Gastroesophageal sphincter (tissue), 4 donors: ENCODE results near the gene B3GALT4. TPM values are rescaled to one million over a fixed set of nuclear protein-coding genes. Genes with fewer than 3 reads are reported as not detected.

Source experiments
- ATAC-seq: fragments of 150-250 bp; one replicate; pipeline ENCODE4 v1.9.1; 2016; ENCODE audit warnings: mild to moderate bottlenecking, moderate library complexity
- H3K27ac ChIP-seq, 4 donors: fragments of 200-600 bp; sonication (generic) in 3 of 4; 1 replicate in 3 of 4; 2 replicates in 1 of 4; pipeline ENCODE4 v1.5.1; 2016 to 2019
- H3K27me3 ChIP-seq: fragments of 200-600 bp; sonication (generic); one replicate; pipeline ENCODE4 v1.5.1; 2019
- H3K36me3 ChIP-seq, 2 donors: fragments of 200-600 bp; sonication (generic); one replicate each; pipeline ENCODE4 v1.5.1; 2019; ENCODE audit warnings: control low read depth in 1 of 2
- H3K4me1 ChIP-seq, 3 donors: fragments of 200-600 bp; sonication (generic); 1 replicate in 2 of 3; 2 replicates in 1 of 3; pipeline ENCODE4 v1.5.1; 2016 to 2019; ENCODE audit warnings: control low read depth in 2 of 3
- H3K4me3 ChIP-seq, 2 donors: fragments of 200-600 bp; sonication (generic); one replicate each; pipeline ENCODE4 v1.5.1; 2019; ENCODE audit warnings: mild to moderate bottlenecking in 1 of 2, moderate library complexity in 1 of 2
- H3K9me3 ChIP-seq, 3 donors: fragments of 200-600 bp; sonication (generic); one replicate each; pipeline ENCODE4 v1.5.1; 2017 to 2019; ENCODE audit warnings: control low read depth in 2 of 3
- EP300 ChIP-seq: sonication (generic); formaldehyde crosslinking; IDR thresholded peaks from one replicate; pipeline ENCODE4 v1.6.1; 2017; ENCODE audit warnings: antibody characterized with exemption, mild to moderate bottlenecking
- POLR2A ChIP-seq, 2 donors: fragments of 450-650 bp; IDR thresholded peaks; one replicate each; pipeline ENCODE4 v1.6.1; 2017; ENCODE audit warnings: antibody characterized with exemption in 2 of 2, mild to moderate bottlenecking in 2 of 2, moderate library complexity in 1 of 2
- POLR2AphosphoS5 ChIP-seq: sonication (generic); formaldehyde crosslinking; IDR thresholded peaks from one replicate; pipeline ENCODE4 v1.6.1; 2017; ENCODE audit warnings: antibody characterized with exemption
- WGBS, 2 donors: methylation state at CpG; one replicate each; pipeline ENCODE4 v1.1.5; 2018; ENCODE audit warnings: low coverage in 1 of 2; 5-methylcytosine and 5-hydroxymethylcytosine counted together
- total RNA-seq, 4 donors: library from RNA; depleted of rRNA; stranded (reverse); fragments of >200 nt; gene quantifications; one replicate each; pipeline ENCODE4 v1.1.0, GENCODE V29; 2016
- TF ChIP-seq, protein P1 (sequence below), 4 experiments: fragments of 200-600 bp in 2 of 4; fragments of 450-650 bp in 2 of 4; sonication (generic) in 1 of 4; IDR thresholded peaks; one replicate each; pipeline ENCODE4 v1.5.1; 2017 to 2019; ENCODE audit warnings: antibody characterized with exemption in 4 of 4, mild to moderate bottlenecking in 2 of 4, moderate library complexity in 2 of 4

The B3GALT4 gene, protein sequence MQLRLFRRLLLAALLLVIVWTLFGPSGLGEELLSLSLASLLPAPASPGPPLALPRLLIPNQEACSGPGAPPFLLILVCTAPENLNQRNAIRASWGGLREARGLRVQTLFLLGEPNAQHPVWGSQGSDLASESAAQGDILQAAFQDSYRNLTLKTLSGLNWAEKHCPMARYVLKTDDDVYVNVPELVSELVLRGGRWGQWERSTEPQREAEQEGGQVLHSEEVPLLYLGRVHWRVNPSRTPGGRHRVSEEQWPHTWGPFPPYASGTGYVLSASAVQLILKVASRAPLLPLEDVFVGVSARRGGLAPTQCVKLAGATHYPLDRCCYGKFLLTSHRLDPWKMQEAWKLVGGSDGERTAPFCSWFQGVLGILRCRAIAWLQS
- 10 to 100 TPM; 12.2 to 23.8 (median 17.3) TPM for total RNA-seq

DNA sequence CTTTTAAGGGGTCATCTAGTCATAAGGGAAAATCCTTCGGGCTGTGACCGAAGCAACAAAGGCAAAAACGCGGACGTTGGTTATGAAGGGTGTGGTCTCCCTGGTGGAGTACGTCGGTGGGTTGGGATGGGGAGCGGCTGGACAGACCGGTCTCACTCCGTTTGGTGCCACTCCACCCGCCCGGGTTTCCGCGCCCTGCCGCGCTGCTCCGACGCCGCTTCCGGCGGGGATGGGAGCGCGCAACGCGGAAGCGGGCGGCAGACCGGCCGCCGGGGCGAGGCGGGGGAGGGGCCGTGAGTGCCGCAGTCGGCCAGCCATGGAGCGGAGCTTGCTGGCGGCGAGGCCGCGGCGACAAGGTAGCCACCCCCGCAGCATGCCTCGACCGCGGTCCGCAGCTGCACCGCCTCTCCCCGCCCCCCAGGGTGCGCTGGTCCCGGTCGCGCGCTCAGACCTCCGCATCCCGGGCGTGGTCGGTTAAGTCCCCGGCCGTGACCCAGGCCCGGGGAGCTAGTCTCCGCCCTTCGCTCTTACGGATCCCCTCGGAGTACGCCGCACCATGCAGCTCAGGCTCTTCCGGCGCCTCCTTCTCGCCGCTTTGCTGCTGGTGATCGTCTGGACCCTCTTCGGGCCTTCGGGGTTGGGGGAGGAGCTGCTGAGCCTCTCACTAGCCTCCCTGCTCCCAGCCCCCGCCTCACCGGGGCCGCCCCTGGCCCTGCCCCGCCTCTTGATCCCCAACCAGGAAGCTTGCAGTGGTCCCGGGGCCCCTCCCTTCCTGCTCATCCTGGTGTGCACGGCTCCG, at the start of gene B3GALT4:
TSS of gene B3GALT4 (plus strand) at position 260 of the 799 bp plus-strand sequence. CDS start at position 557, 297 bp downstream.
- H3K36me3 ChIP-seq, result peaks cover 0 to 71% of the 10 kb centered on the region in 2 donors
- no peaks in the 10 kb centered on the region for H3K27me3 ChIP-seq
- H3K9me3 ChIP-seq, result no peaks in the 10 kb centered on the region
- no peak for TF ChIP-seq EP300
- peak; percentile 54 for TF ChIP-seq POLR2AphosphoS5
- peak; percentile 63 to 72 for TF ChIP-seq POLR2A (IDR thresholded peaks at IDR 0.05)
- TF ChIP-seq, protein P1, sequence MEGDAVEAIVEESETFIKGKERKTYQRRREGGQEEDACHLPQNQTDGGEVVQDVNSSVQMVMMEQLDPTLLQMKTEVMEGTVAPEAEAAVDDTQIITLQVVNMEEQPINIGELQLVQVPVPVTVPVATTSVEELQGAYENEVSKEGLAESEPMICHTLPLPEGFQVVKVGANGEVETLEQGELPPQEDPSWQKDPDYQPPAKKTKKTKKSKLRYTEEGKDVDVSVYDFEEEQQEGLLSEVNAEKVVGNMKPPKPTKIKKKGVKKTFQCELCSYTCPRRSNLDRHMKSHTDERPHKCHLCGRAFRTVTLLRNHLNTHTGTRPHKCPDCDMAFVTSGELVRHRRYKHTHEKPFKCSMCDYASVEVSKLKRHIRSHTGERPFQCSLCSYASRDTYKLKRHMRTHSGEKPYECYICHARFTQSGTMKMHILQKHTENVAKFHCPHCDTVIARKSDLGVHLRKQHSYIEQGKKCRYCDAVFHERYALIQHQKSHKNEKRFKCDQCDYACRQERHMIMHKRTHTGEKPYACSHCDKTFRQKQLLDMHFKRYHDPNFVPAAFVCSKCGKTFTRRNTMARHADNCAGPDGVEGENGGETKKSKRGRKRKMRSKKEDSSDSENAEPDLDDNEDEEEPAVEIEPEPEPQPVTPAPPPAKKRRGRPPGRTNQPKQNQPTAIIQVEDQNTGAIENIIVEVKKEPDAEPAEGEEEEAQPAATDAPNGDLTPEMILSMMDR (IDR thresholded peaks at IDR 0.05), result peak in 3 of 4 experiments; percentile 52 to 75 (median 74)
- H3K4me3 ChIP-seq, result peak within 1 kb of the TSS; percentile 56 to 81
- H3K4me1 ChIP-seq, result peaks cover 5 to 76% (median 39%) of the 10 kb centered on the region in 3 donors
- peak; percentile 85 for ATAC-seq
- 0 to 2% methylated on average over 9 to 10 of the region's 80 CpGs for WGBS, 2 donors
- peak within 1 kb of the TSS; percentile 73 to 96 (median 91) for H3K27ac ChIP-seq

DNA sequence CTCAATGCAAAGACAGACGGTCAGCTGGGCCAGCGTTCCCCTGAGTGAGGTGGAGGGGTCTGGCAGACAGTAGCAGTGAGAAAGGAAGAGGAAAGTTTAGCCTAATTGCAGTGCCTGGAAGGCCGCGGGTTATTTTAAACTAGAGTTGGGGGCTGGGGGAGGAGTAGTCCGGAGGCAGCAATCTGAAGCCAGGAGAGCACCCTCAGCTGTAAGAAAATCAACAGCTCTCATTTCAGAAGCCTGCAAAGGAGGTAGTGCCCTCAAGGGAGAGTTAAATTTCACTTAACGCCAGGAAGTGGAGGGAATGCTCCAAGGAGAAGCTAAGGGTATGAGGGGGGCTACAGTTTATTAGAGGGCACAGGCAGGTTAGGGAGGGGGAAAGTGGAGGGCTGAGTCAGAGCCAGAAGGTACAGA, 41.7 kb upstream of the B3GALT4 start:
- Histone ChIP-seq H3K4me1 (no peaks in the 10 kb centered on the region), H3K36me3 (no peaks in the 10 kb centered on the region), H3K27me3 (peaks cover 75% of the 10 kb centered on the region), H3K4me3 (no peak overlapping the region), H3K27ac (no peak overlapping the region), H3K9me3 (no peaks in the 10 kb centered on the region)
- 0 to 13% methylated on average over 1 to 6 of the region's 6 CpGs for WGBS, 2 donors
- TF ChIP-seq, protein P1 (IDR thresholded peaks at IDR 0.05), result no peak
- no peak for TF ChIP-seq POLR2A (IDR thresholded peaks at IDR 0.05)
- TF ChIP-seq POLR2AphosphoS5, result no peak
- no peak for TF ChIP-seq EP300
- ATAC-seq, result no peak

DNA sequence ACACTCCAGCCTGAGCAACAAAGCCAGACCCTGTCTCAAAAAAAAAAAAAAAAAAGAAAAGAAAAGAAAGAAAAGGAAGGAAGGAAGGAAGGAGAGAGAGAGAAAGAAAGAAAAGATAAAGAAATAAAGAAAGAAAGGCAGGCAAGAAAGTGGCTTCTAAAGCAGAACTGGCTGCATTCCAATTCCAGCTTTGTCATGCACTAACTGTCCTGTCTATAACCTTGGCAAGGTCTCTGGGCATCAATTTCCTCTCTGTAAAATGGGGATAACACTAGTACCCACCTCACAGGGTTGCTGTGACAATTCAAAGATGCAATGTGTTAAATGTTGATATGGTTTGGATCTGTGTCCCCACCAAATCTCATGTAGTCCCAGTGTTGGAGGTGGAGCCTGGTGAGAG, 40.6 kb upstream of the B3GALT4 start:
- no peaks in the 10 kb centered on the region for H3K36me3 ChIP-seq
- H3K4me3 ChIP-seq, result no peak overlapping the region
- no peak overlapping the region for H3K27ac ChIP-seq
- H3K9me3 ChIP-seq, result no peaks in the 10 kb centered on the region
- TF ChIP-seq POLR2A (IDR thresholded peaks at IDR 0.05) (no peak), EP300 (no peak), POLR2AphosphoS5 (no peak)
- TF ChIP-seq, protein P1 (IDR thresholded peaks at IDR 0.05), result no peak
- no peak for ATAC-seq
- no peaks in the 10 kb centered on the region for H3K4me1 ChIP-seq
- peaks cover 76% of the 10 kb centered on the region for H3K27me3 ChIP-seq

DNA sequence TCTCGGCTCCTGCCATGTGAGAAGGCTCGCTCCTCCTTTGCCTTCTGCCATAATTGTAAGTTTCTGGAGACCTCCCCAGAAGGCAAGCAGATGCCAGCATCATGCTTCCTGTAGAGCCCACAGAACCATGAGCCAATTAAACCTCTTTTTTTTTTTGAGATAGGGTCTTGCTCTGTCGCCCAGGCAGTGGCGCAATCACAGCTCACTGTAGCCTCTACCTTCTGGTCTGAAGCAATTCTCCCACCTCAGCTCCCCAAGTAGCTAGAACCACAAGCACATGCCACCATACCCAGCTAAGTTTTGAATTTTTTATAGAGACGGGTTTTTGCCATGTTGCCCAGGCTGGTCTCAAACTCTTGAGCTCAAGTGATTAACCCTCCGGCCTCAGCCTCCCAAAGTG, 40.1 kb upstream of the B3GALT4 start:
- peaks cover 71% of the 10 kb centered on the region for H3K27me3 ChIP-seq
- H3K9me3 ChIP-seq, result no peaks in the 10 kb centered on the region
- no peaks in the 10 kb centered on the region for H3K4me1 ChIP-seq
- ATAC-seq, result no peak
- H3K27ac ChIP-seq, result no peak overlapping the region
- 76 to 92% methylated on average over 4 to 6 of the region's 6 CpGs for WGBS, 2 donors
- no peak overlapping the region for H3K4me3 ChIP-seq
- H3K36me3 ChIP-seq, result no peaks in the 10 kb centered on the region
- TF ChIP-seq POLR2AphosphoS5 (no peak), EP300 (no peak)

DNA sequence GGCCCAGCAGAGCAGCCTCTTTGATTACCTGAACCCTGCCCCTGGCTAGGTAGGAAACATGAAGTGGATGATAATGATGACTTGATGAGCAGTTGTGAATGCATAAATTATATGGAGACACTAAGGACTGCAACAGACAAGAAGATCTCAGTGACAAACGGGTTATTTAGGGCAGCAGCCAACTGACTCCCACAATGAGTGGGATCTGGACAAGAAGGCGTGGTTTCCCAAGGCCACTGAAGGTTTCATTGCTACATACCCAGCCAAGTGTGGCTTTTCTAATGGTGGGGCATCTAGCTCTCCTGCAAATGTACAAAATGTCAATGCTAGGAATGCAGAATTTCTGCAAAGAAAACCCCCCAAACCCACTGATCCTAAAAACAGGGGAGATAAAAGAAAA, 39.2 kb upstream of the B3GALT4 start:
- Histone ChIP-seq H3K9me3 (no peaks in the 10 kb centered on the region), H3K27ac (no peak overlapping the region), H3K4me1 (no peaks in the 10 kb centered on the region), H3K27me3 (peaks cover 66% of the 10 kb centered on the region), H3K36me3 (no peaks in the 10 kb centered on the region), H3K4me3 (no peak overlapping the region)
- no peak for TF ChIP-seq POLR2AphosphoS5
- TF ChIP-seq, protein P1 (IDR thresholded peaks at IDR 0.05), result no peak
- no peak for TF ChIP-seq EP300
- TF ChIP-seq POLR2A (IDR thresholded peaks at IDR 0.05), result no peak
- no peak for ATAC-seq
- 64 to 67% methylated on average over 2 of the region's 2 CpGs for WGBS, 2 donors
